GM12872 (cell line): ENCODE results near the gene MRTFB.

Experiments used
- TF ChIP-seq, protein P1 (sequence below): IDR thresholded peaks from 3 replicates; pipeline ENCODE4 v1.5.1; 2011; ENCODE audit warnings: low read depth, mild to moderate bottlenecking, low read length, moderate library complexity; ENCODE audit not compliant: insufficient read depth

MRTFB gene

DNA sequence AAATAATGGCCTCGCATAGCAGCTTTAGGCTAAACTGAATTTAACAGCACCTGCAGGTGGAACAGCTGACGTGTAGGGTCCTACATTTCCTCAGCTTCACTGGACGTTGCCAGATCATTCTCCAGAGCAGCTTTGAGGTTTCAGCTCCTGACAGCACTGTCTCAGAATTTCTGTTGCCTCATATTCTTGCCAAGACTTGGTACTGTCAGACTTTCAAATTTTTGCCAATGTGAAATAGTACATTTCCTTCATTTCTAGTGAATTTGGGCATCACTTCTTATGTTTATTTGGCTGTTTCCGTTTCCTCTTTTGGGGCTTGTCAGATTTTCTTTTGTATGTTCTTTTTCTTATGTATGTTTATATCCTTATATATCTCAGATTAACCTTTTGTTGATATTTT is 48.7 kb downstream of the MRTFB start:
- TF ChIP-seq, protein P1, sequence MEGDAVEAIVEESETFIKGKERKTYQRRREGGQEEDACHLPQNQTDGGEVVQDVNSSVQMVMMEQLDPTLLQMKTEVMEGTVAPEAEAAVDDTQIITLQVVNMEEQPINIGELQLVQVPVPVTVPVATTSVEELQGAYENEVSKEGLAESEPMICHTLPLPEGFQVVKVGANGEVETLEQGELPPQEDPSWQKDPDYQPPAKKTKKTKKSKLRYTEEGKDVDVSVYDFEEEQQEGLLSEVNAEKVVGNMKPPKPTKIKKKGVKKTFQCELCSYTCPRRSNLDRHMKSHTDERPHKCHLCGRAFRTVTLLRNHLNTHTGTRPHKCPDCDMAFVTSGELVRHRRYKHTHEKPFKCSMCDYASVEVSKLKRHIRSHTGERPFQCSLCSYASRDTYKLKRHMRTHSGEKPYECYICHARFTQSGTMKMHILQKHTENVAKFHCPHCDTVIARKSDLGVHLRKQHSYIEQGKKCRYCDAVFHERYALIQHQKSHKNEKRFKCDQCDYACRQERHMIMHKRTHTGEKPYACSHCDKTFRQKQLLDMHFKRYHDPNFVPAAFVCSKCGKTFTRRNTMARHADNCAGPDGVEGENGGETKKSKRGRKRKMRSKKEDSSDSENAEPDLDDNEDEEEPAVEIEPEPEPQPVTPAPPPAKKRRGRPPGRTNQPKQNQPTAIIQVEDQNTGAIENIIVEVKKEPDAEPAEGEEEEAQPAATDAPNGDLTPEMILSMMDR, result no peak

DNA sequence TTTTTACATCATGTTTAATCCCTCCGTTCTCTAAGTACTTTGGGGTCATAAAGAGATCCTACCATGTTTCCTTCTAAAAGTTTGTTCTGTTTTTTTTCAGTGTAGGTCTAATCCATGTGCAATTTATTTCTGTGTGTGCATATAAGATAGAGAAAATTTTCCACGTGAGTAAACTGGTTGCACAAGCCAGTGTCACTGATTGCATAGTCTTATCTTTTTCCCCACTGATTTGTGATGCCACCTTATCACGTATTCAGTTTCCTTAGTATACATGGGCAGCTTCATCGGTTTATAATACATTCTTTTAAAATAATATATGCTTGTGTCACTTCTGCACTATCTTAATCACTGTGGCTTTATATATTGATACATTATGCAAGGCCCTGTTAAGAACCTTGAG is 49.2 kb downstream of the MRTFB start:
- TF ChIP-seq, protein P1, result no peak

DNA sequence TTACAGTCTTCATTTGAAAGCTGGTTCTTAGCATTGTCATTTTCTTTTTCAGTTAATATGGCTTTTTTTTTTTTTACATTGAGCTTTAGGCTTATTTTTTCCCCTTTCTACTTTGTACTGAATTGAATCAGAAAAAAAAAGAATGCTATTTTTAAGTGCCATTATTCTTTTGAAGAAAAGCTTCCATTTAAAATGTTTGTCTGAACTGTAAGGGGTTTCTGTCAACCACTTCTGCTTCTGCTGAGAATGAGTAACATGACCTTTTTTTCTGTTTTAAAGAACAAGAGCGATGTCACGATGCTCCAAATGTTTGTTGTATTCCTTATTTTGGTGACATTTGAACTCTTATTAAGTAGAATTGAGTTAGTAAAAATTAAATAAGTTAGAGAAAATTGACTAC is 50.0 kb downstream of the MRTFB start:
- TF ChIP-seq, protein P1, result no peak

DNA sequence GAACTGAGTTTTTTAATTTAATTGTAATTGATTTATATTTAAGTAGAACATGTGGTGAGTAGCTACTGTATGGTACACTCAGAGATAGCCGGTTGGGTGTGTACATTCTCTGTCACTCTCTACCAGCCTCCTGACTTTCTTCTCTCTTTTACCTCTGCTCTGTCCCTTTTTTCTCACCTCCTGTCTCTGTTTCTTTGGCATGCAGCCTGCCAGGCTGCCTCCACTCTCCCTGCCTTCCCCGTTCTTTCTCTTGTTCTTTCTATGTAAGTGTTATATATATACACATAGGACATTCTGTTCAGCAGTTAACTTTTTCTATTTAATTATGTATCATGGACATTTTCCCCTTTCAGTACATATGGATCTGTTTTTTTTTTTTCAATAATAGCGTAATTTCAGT is 50.8 kb downstream of the MRTFB start:
- TF ChIP-seq, protein P1, result no peak

DNA sequence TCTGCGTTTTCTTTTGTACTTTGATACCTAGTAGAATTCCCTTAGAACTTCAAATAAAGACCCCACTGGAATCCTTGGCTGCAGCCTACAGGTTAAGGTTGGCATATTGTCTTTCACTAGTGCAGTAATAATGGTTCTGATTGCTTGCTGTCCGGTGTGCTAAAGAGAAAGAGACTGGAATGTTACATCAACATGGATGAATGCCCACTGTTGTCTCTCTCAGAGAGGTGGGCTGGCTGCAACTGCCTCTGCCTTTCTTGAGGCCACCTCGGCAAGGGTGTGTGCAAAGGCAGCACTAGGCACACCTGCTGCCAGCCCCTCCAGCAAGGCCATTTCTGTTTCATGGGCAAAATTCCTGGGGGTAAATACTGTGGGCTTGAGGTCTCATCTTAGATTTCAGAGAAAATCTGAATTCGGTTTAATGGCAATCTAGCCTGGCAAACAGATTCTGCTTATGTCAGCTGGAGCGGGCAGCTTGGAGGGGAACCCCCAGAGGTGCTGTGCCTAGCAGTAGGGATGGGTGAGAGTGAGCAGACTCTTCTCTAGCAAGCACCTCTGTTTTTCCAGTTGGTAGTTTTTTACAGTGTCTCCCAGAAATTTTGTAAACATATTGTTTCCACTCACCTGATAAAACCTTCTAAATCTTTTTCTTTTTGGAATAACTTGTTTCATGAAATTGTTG is 54.0 kb downstream of the MRTFB start:
- TF ChIP-seq, protein P1, result no peak

DNA sequence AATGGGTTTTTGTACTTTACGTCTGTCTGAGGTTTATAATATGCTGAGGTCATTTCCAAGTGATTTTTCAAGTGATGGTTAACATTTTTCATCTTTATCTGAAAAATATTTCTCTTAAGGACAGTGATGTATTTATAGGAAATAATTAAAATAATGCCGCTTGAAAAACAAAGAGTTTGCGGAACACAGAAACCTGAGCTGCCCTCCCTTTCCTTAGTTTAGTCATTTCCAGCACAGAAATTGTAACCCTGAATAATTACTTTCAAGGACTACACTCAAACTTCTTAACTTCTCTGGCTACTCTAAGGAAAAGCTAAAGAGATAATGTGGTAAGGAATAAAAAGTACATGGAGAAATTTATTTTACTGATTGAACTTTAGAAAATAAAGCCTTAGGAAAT is 54.6 kb downstream of the MRTFB start:
- TF ChIP-seq, protein P1, result no peak

DNA sequence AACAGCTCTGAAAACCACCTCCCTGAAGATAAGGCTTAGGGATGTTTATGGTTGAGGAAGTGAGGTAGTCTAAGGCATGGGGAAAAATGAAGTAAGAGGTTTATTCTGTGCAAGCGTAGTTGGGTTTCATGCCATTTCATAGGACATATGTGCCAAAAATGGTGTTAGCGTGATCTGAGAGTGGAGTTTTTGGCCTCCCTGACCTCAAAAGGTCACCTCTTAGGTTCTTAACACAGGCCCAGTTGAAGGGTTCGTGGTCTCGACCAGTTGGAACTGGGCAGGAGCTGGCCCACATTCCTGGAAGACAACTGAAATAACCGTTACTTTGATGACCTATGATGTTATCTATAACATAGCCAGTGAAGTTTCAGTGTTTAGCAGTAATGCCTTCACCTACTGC is 57.0 kb downstream of the MRTFB start:
- TF ChIP-seq, protein P1, result no peak
